Chondrocyte (in vitro differentiated cells): Measurements from ENCODE around the gene ARHGAP1. TPM values are rescaled to one million over a fixed set of nuclear protein-coding genes. Genes with fewer than 3 reads are reported as not detected.

ENCODE experiments used
- DNase-seq: peaks from one replicate; pipeline ENCODE4 v3.0.0; 2021; ENCODE audit warnings: mixed read lengths, low spot score
- H3K27ac Mint-ChIP-seq: one replicate; pipeline ENCODE4 v1.8.0; 2021; ENCODE audit warnings: mild to moderate bottlenecking, moderate library complexity, mixed read lengths; ENCODE audit not compliant: unreplicated experiment
- H3K27me3 Mint-ChIP-seq: 2 replicates; pipeline ENCODE4 v1.8.0; 2021; ENCODE audit warnings: low read depth, mixed read lengths
- H3K36me3 Mint-ChIP-seq: 2 replicates; pipeline ENCODE4 v1.8.0; 2021; ENCODE audit warnings: low read depth, mixed read lengths
- H3K4me1 Mint-ChIP-seq: 2 replicates; pipeline ENCODE4 v1.8.0; 2021; ENCODE audit warnings: low read depth, mild to moderate bottlenecking, mixed read lengths
- H3K4me3 Mint-ChIP-seq: one replicate; pipeline ENCODE4 v1.8.0; 2021; ENCODE audit warnings: mild to moderate bottlenecking, moderate library complexity, mixed read lengths; ENCODE audit not compliant: unreplicated experiment
- H3K9me3 Mint-ChIP-seq: 2 replicates; pipeline ENCODE4 v1.8.0; 2021; ENCODE audit warnings: low read depth, mixed read lengths
- total RNA-seq: library from RNA; stranded (reverse); gene quantifications from 3 replicates; pipeline ENCODE4 v1.2.1, GENCODE V29; 2021
- TF ChIP-seq, protein P1 (sequence below): fragments of 200-600 bp; sonication (generic); IDR thresholded peaks from 2 replicates; pipeline ENCODE4 v1.5.0; 2021; ENCODE audit warnings: antibody characterized with exemption, mild to moderate bottlenecking, moderate library complexity

The ARHGAP1 gene
- total RNA-seq, 1 donor from 2014 or later, result 163 TPM

DNA sequence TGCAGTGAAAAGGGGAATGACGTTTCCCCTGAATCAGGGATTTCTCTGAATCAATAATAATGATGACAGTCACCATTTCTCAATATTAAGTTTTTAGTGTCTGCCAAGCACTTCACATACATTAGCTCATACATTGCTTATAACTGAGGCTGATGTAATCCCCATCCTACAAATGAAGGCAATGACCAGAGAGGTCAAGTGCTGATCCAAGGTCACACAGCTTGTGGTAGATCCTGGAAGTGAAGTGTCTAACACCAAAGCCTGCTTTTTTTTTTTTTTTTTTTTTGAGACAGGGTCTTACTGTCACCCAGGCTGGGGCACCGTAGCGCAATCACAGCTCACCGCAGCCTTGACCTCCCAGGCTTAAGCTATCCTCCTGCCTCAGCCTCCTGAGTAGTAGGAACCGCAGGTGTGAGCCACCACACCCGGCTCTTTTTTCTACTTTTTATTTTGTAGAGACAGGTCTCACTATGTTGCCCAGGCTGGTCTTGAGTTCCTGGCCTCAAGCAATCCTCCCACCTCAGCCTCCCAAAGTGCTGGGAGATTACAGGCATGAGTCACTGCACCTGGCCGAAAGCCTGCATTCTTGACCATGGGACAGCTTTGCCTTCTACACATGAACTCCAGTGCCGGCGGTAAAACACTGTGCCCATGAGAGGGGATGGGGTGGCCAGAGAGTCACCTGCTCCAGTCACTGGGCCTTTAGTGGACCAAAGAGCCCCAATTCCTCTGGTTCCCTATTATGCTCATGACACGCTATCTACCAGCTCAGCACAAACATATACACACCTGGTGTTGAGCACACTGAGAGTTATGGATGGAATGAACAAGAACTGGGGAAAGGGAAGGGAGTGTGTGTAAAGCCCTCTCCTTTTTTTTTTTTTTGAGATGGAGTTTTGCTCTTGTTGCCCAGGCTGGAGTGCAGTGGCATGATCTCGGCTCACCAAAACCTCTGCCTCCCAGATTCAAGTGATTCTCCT is 17.4 kb downstream of the ARHGAP1 start:
- TF ChIP-seq, protein P1, sequence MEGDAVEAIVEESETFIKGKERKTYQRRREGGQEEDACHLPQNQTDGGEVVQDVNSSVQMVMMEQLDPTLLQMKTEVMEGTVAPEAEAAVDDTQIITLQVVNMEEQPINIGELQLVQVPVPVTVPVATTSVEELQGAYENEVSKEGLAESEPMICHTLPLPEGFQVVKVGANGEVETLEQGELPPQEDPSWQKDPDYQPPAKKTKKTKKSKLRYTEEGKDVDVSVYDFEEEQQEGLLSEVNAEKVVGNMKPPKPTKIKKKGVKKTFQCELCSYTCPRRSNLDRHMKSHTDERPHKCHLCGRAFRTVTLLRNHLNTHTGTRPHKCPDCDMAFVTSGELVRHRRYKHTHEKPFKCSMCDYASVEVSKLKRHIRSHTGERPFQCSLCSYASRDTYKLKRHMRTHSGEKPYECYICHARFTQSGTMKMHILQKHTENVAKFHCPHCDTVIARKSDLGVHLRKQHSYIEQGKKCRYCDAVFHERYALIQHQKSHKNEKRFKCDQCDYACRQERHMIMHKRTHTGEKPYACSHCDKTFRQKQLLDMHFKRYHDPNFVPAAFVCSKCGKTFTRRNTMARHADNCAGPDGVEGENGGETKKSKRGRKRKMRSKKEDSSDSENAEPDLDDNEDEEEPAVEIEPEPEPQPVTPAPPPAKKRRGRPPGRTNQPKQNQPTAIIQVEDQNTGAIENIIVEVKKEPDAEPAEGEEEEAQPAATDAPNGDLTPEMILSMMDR, result no peak
- H3K27ac Mint-ChIP-seq, result peak overlapping the region; percentile 61
- no peaks in the 10 kb centered on the region for H3K27me3 Mint-ChIP-seq
- no peak overlapping the region for H3K4me3 Mint-ChIP-seq
- peaks cover 30% of the 10 kb centered on the region for H3K4me1 Mint-ChIP-seq
- no peaks in the 10 kb centered on the region for H3K9me3 Mint-ChIP-seq
- H3K36me3 Mint-ChIP-seq, result peaks cover 24% of the 10 kb centered on the region
- no peak for DNase-seq

GRCh38 chr11:46681814-46682213 is 18.6 kb downstream of the ARHGAP1 start:
- Mint-ChIP-seq H3K27me3 (no peaks in the 10 kb centered on the region), H3K4me1 (peaks cover 23% of the 10 kb centered on the region), H3K27ac (no peak overlapping the region), H3K9me3 (no peaks in the 10 kb centered on the region), H3K36me3 (peaks cover 18% of the 10 kb centered on the region), H3K4me3 (no peak overlapping the region)
- no peak for DNase-seq
- TF ChIP-seq, protein P1, result no peak

DNA sequence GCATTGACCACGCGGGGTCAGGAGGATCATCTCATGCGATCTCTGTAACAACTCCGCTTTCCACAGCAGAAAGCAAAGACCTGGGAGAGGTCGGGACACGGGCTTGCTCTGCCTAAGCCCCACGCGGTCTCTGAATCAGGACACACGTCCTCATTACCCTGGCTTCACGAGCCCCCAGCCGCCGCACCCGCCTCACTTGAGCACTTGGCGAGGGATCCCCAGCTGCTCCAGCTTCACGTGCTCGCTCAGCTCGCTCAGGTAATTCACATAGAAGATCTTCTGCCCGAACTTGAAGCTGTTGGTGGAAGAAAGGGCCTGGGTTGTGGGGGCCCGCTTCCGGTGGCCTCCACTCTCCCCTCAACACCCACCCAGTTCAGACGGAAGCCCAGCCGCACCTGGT is 19.6 kb downstream of the ARHGAP1 start:
- peak; percentile 88 for DNase-seq
- TF ChIP-seq, protein P1, result no peak
- Mint-ChIP-seq H3K4me1 (peaks cover 25% of the 10 kb centered on the region), H3K36me3 (peaks cover 12% of the 10 kb centered on the region), H3K27me3 (no peaks in the 10 kb centered on the region), H3K4me3 (no peak overlapping the region), H3K9me3 (no peaks in the 10 kb centered on the region), H3K27ac (no peak overlapping the region)

DNA sequence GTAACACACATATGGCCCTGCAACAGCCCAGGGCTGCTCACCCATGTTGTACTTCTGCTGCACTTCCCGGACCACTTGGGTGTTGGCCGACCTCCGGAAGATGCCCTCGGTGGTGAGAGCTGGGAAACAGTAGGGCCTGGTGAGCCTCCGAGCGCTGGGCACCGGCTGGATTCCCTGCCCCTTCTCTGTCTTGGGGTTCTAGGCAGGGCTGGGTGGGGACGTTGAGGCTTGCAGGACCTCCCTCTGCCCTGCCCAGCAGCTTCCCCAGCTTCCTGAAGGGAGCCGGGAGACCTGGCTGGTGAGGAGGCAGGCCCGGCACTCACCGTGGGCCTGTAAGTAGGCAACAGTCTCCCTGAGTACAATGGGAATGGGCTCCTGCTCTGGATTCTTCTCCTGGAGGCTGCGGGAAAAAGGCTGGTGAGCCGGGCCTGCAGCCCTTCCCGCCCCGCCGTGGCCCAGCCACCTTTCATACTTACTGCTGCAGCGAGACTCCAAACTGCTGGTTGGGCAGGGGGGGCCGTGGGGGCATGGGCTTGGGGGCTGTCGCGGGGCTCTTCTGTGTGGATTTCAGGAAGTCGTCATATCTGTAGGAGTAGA is 20.2 kb downstream of the ARHGAP1 start:
- Mint-ChIP-seq H3K9me3 (no peaks in the 10 kb centered on the region), H3K4me3 (no peak overlapping the region), H3K27ac (no peak overlapping the region), H3K36me3 (peaks cover 12% of the 10 kb centered on the region), H3K27me3 (no peaks in the 10 kb centered on the region), H3K4me1 (peaks cover 30% of the 10 kb centered on the region)
- TF ChIP-seq, protein P1, result no peak
- DNase-seq, result peak; percentile 67
